HG02943 (cell line): ENCODE measurements around the gene TJP1.
"Not testable (repeated sequence)": the region's sequence is repeated elsewhere in the genome, so short reads cannot be mapped to it uniquely, and the experiment has no call there.

Experiments used
- ATAC-seq: cut with Tn5 transposase; IDR thresholded peaks from one replicate; pipeline ENCODE4 v1.9.1; 2021; ENCODE audit warnings: mild to moderate bottlenecking, low read depth, moderate library complexity; ENCODE audit not compliant: unreplicated experiment

The TJP1 gene

DNA sequence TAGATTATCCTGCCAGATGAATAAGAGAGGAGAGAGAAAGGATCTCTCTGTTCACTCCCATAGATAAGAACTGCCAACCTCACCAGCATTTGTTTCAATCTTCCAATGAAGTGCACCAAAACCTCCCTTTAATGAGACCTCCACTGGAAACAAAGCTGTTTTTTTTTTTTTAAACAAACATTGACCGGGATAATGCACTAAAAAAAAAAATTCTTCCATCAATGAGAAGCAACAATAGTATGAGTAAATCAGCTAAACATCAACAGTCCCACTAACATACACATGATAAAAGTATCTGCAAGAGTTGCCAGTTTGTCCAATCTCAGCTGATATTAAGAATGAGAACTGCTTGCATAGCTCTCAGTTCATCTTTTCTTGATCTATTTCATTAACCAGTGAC lies 19.9 kb downstream of the TJP1 start:
- ATAC-seq: no peak

- no peak for ATAC-seq
Measured at GRCh38 chr15:29800491-29801366, 21.5 kb downstream of the TJP1 start.

DNA sequence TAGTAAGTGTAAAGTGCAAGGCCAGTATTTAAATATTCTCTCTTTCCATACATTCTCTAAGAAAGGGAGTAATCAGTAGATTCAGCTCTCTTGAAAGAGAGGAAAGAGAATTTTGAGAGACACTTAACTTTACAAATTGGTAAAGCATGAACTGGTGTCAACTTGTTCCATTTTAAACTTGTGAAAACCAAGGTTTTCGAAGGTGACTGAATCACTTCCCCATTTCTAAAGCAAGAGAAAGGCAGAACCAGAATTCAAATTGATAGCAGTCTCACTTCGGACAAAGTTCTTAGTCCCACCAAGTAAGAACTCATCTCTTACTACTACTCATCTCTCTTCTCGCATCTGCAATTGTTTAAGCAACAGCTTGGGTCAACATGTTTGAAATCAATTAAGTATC lies 22.4 kb downstream of the TJP1 start:
- ATAC-seq: no peak

DNA sequence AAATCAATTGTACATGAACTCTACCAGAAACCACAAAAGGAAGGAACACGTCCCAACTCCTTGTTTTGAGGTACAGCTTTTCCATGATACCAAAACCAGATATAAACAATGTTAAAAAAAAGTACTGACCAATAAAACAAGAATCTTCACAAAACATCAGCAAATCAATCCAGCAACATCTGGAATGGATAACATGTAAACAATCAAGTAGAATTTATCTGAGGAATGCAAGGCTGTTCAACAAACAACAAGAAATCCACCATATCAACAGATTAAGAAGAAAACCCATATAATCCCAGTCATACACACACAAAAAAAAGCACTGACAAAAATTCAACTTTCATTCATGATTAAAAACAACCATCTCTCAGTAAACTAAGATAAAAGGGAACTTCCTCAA lies 26.7 kb downstream of the TJP1 start:
- no peak for ATAC-seq

DNA sequence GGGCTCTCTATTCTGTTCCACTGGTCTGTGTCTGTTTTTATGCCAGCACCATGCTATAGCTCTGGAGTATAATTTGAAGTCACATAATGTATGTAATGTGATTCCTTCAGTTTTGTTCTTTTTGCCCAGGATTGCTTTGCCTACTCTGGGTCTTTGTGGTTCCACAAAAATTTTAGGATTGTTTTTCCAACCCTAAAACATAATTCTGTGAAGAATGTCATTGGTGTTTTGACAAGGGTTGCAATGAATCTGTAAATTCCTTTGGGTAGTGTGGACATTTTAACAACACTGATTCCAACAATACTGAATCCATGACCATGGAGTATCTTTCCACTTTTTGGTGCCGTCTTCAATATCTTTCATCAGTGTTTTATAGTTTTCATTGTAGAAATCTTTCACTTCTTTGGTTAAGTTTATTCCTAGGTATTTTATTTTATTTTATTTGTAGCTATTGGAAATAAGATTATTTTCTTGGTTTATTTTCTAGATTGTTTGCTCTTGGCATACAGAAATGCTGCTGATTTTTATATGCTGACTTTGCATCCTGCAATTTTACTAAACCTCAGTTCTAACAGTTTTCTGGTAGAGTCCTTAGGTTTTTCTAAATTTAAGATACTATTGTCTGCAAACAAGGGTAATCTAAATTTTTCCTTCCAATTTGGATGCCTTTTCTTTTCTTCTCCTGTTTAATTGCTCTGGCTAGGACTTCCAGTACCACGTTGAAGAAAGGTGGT lies 29.7 kb downstream of the TJP1 start:
- no peak for ATAC-seq

GRCh38 chr15:29790607-29791006 lies 31.7 kb downstream of the TJP1 start:
- ATAC-seq: no peak

DNA sequence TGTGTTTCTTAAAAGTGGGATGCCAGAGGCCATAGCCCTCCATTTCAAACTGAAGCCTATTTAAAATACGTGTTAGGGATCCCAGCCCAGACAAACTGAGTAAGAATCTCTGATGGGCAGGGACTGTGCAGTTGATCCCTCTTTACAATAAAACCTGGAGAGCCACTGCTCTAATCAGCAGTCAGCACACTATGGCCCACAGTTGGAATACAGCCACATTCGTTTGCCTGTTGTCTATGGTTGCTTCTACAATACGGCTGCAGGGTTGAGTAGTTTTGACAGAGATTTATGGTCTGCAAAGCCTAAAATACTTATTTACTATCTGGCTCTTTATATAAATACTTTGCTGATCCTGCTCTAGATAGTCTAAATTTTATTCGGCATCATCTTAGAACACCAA lies 32.4 kb downstream of the TJP1 start:
- no peak for ATAC-seq

- no peak for ATAC-seq
Measured at GRCh38 chr15:29788433-29789034, 33.7 kb downstream of the TJP1 start.

GRCh38 chr15:29787767-29788166 lies 34.5 kb downstream of the TJP1 start:
- no peak for ATAC-seq

GRCh38 chr15:29785642-29786041 lies 36.6 kb downstream of the TJP1 start:
- ATAC-seq: no peak

DNA sequence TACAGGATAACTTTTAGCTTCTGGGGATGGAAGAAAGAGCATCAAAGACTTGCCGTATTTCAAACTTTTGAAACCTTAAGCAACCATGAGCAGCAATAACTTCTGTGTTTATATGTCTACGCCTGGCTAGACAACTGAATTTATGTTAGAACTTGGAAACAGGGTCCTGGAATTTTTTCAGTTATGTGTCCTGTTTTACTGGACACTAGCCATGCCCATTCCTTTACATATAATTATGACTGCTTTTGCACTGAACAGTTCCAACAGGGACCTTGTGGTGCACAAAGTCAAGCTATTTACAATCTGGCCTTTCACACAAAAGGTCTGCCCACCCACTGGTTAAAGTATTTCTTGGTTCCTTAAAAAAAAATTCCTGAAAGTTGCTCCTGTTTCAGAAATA lies 37.1 kb downstream of the TJP1 start:
- no peak for ATAC-seq

GRCh38 chr15:29784413-29784812 lies 37.9 kb downstream of the TJP1 start:
- ATAC-seq: no peak

DNA sequence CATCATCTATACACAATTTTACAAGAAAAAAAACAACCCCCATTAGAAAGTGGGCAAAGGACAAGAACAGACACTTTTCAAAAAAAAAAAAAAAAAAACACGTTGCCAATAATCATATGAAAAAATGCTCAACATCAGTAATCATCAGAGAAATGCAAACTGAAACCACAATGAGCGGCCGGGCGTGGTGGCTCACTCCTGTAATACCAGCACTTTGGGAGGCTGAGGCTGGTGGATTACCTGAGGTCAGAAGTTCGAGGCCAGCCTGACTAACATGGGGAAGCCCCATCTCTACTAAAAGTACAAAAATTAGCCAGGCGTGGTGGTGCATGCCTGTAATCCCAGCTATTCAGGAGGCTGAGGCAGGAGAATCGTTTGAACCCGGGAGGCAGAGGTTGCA lies 39.5 kb downstream of the TJP1 start:
- ATAC-seq: not testable (repeated sequence)

- no peak for ATAC-seq
Measured at GRCh38 chr15:29778382-29778781, 43.9 kb downstream of the TJP1 start.

DNA sequence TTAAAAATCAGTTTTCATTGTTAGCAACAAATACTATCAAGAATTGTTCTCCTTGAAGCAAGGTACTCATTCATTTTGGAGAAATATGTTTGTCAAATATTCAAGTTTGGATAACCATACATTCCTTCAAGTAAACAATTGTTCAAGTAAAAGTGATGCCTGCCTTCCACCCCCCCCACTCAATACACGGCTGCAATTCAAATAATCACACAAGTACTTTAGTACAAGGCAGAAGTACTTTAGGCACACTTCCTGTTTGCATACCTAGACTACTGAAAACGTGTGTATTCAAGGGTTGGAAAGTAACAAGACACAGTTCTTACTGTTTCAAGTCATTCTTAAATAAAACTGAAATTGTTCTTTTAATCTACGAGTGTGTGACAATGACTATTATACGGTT lies 45.4 kb downstream of the TJP1 start:
- no peak for ATAC-seq

- no peak for ATAC-seq
Measured at GRCh38 chr15:29774900-29775299, 47.4 kb downstream of the TJP1 start.

- no peak for ATAC-seq
Measured at GRCh38 chr15:29773816-29774215, 48.5 kb downstream of the TJP1 start.

GRCh38 chr15:29773000-29773399 lies 49.3 kb downstream of the TJP1 start:
- ATAC-seq: no peak

- ATAC-seq: no peak
Measured at GRCh38 chr15:29770796-29771195, 51.5 kb downstream of the TJP1 start.

- ATAC-seq: no peak
Measured at GRCh38 chr15:29765898-29766527, 56.3 kb downstream of the TJP1 start.

GRCh38 chr15:29765234-29765841 lies 56.9 kb downstream of the TJP1 start:
- ATAC-seq: no peak
